ENCODE data around the gene PRR4.

Gene PRR4

GRCh38 chr12:10801741-10802140 lies 47.5 kb downstream of the PRR4 start:
- H3K4me1 ChIP-seq (ENCODE audit: control insufficient read depth, low read depth, low read length), result peaks cover 23% of the 10 kb centered on the region
- no peak overlapping the region for H3K4me3 ChIP-seq (ENCODE audit: low read length)
- H3K36me3 ChIP-seq (ENCODE audit: control insufficient read depth, low read depth, low read length), result no peaks in the 10 kb centered on the region
- no peak overlapping the region for H3K9ac ChIP-seq (ENCODE audit: low read length)
- no peaks in the 10 kb centered on the region for H3K27me3 ChIP-seq (ENCODE audit: control insufficient read depth, insufficient read depth, low read length)
- no peak overlapping the region for H3K27ac ChIP-seq (ENCODE audit: low read length)
- no peaks in the 10 kb centered on the region for H3K9me3 ChIP-seq (ENCODE audit: control insufficient read depth, low read depth, low read length)
